ENCODE data around the gene TTC28.
"Not testable (repeated sequence)": the region's sequence is repeated elsewhere in the genome, so short reads cannot be mapped to it uniquely, and the experiment has no call there.

TTC28 gene

DNA sequence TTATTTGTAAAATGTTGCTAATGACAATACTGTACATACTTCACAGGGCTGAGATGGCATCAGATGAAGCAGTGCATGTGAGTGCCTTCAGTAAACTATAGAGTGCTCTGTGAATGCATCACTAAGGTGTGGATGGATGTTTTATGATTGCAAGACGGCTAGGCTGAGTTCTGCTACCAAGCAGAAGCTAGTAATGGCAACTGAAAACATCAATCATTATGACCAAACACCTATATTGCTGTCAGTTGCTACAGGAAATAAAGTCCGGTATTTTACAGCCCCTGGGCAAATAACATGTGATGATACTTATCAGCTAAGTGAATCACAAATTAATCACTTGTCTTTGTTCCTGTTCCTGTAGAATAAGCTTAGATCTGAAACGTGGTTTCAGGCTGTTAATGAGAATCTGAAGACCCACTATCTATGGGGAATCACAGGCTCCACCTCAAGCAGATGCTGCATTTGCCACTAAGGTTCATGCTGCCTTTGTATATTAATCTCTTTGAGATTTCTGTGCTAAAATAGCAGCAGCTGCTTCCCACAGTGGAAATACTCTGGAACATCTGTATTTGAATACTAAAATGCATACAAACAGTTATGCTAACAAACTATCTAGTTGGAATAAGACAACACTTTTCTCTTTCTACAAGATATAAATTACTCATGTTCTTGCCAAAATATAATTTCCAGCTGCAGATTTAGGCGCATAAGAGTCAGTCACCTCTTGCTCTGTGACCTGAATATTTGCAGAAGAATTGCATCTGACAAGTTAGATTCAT is 506.6 kb downstream of the TTC28 start:
- no peak for DNase-seq

DNA sequence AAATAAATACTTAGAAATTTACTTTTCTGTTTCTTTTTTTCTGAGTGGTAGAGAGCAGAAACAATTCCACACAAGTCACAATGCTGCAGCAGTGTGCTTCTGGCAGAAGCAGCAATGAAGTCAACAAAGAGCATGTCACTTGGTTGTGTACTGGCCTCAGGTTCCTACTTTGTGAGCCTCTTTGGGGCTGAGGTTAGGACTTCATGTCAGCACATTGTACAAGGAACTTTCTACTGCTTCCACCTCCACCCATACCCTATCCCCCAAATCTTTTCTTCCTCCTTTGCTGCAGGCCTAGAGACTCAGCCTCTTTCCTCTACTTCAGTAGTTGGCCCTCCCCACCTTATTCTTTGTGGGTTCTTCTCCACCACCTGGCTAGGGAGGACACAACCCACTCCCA is 507.9 kb downstream of the TTC28 start:
- DNase-seq, result no peak

DNA sequence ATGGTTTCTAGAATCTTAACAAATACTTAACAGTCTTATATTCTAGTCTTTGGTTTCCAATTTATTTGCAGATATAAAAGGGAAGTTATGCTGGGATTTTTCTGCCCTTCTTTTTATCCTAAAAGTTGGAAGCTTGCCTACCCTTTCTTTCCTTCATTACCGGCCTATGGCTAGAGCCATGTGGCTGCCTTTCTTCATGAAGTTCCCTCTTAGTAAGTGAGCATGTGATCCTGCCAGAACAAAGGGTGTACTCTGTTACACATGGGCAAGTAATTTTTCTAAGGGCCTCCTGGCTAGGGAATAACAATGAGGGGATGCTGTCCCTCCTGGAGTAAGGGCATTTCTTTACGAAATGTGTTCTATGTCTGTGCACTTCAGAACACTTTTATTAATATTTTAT is 508.5 kb downstream of the TTC28 start:
- DNase-seq, result no peak

DNA sequence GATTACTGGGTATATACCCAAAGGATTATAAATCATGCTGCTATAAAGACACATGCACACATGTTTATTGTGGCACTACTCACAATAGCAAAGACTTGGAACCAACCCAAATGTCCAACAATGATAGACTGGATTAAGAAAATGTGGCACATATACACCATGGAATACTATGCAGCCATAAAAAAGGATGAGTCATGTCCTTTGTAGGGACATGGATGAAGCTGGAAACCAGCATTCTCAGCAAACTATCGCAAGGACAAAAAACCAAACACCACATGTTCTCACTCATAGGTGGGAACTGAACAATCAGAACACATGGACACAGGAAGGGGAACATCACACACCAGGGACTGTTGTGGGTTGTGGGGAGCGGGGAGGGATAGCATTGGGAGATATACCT is 510.3 kb downstream of the TTC28 start:
- not testable (repeated sequence) for DNase-seq

DNA sequence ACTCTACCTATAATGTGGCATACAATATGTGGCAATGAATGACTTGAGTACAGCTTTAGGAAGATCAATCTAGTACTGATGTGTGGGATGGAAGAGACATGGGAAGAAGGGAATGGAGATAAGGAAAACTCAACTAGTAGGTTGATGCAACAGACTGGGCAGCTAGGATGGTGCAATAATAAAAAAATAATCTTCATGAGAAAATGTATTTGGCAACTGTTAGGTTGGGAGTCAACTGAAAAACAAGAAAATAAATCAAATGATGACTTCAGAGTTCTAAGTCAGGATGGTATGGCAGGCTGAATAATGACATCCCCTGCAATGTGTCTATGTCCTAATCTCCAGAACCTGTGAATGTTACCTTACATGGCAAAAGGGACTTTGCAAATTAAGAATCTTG is 523.8 kb downstream of the TTC28 start:
- DNase-seq, result no peak

DNA sequence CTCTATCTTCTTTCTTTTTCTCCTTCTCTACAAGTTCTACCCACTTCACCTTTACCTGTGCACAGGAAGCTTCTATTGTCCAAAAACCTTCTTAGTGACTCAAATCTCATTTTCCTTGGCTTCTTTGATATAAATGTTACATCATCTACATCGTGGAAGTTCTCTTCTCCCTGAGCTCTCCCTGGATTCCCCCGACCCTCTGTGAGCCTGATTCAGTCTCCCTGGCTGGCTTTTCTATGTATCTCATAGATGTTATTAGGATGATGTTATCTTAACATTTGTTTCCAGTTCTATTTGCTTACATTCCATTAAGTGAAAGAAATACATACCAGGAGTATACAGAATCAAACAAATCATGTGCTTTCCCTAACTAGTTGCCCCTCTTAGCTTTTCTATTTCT is 524.8 kb downstream of the TTC28 start:
- DNase-seq, result no peak

DNA sequence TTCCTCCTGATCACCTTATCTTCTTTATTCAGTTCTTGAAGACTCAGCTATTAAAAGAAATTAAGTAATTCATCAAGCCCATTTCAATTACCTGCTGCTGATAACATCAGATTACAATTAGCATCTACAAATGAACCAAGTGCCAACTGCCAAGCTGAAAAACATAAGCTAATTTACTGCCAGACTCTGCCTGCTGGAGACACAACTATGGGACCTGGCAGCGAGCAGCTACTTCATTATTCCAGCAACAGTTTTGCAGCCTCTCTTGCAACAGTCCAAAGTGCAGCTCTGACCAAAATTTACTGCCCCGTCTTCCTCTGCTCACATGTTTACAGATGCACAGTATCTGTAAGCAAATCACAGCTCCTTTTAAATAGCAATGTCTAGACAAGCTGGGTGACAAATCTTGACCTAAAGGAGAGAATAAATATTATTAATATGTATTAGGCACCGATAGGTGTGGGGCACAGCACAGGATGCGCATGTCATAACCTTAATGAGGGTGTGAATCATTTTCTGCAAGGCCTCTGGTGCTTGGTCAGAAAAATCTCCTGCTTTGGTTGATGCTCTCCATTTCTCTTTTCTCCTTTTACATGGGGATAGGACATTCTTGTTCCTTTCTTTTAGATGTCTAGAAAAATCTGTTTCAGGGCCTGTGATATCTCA is 528.4 kb downstream of the TTC28 start:
- DNase-seq, result no peak

DNA sequence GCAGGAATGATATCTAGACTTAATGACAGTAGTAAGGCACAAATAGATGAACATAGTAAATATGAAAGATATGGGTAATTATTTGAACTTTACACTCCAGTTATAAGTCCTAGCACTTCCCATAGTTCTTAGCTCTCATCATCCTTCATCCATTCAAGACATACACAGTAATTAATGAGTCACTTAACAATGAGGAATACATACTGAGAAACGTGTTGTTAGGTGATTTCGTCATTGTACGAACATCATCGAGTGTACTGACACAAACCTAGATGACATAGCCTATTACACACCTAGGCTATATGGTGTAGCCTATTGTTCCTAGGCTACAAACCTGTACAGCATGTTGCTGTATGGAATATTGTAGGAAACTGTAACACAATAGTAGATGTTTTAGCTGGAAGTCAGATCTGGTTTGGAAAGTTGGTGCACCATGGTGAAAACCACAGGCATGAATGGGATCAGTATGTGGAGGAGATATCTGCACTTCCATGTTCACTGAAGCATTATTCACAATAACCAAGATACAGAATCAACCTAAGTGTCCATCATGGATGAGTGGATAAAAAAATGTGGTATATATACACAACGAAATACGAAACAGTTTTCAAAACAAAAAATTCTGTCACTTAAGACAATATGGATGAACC is 530.7 kb downstream of the TTC28 start:
- no peak for DNase-seq

DNA sequence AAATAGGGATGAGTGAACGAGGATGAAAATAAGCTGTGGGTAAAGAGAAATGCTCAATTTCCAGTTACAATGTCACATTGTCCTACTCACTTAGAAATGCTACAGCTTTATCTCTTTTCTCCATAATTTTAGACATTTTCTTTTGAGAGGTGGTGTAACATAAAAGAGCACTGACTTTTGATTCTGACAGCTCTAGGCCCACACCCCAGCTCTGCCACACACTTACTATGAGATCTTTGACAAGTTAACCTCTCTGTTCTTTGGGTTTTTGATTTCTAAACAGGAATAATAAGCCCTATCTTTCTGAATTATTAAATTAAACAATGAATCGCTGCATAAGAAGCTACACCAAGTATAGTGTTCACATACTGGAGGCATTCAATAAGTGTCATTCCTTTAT is 532.2 kb downstream of the TTC28 start:
- no peak for DNase-seq

DNA sequence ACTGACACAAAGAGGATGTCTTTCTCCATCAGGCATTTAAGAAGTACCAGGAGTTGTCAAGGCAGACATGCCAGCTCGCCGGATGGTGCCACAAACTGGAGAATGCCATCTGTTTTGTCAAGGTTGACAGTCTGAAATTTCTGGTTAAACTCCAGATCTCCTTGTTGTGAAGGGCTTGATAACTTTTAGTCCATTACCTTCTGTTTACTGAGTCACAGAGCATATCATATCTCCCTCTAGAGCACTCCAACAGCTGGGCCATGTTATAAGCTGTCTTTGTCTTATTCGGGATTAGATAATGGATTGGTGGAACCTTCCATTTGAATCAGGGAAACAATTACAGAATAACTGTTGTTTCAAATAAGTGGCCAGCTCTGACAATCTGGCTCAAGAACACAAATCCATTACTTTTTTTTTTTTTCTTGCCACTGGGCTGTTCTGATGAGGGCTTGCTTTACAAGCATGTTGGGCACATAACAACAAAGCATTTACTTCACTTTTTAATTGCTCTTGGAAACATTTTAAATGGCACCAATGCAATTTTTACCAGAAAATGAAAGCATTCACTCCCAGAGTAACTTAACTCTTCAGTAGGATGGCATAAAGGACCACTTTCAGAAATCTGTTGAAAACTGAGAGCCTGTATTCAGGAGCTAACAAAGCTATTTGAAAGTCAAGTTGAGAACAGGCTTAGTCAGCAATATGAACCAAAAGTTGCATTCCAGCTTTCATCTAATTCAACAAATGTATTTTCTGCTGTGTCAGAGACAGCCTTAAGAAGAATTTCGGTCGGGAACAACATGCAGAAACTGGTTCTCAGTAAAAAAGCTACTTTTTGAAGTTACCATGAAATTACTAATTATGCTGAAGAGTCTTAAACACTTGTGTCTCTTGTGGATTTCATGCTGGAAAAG is 533.0 kb downstream of the TTC28 start:
- DNase-seq, result no peak

DNA sequence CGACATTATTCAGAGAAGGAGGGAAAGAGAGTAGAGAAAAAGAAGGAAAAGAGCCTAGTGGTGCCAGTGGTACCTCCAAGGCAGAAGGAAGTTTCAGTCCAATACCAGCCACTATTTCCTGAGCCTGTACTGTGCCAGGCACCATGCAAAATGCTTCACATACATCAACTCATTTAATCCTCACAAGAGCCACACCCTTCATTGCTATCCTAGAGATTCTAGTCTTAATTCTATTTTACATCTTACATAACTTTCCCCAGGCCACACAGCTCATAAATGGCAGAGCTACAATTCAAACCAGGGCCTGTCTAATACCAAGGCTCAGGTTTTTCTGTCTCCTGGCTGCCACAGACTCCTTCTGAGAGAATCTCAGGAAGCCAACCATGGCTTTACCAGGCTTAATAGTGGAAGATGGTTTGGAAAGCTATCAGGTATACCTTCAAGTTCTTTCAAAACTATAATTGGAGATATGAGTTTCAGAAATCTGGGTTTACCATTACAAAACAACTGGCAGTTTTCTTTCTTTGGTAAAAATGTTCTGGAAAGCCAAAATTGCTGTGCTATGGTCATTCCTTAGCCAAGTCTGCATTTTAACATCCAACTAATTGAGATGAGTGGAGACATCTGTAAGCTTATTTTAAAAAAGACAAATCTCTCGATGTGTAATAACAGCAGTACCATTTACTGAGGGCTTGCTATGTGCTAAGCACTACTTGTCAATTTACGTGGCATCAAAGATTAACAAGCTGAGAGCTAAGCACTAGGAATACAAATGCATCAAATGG is 535.5 kb downstream of the TTC28 start:
- DNase-seq, result no peak

DNA sequence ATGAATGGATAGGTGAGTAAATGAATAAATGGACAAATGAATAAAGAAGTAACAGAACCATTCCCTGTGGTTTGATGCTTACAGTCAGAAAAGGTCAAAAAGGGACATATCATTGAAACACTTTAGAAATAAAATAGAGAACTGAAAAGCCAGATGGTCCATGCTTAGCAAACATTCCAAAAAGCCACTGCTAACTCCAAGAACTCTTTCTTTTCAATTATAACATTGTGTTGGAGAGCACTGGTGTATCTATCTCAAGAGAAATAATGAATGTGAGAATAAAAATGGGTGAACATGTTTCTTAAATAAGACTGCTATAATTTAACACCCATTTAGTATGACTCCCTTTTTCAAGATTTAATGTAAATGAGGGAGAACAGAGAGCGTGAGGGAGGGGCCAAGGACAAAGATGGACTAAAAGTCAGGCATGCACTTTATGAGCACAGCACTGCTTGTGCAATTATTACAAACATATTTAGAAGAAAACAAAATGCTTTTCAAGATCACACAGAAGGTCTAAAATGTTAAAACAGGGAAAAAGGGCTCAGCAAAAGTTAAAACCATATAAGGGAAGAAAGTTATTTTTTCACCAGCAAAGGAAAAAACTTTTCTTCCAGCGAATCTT is 536.3 kb downstream of the TTC28 start:
- DNase-seq, result no peak

DNA sequence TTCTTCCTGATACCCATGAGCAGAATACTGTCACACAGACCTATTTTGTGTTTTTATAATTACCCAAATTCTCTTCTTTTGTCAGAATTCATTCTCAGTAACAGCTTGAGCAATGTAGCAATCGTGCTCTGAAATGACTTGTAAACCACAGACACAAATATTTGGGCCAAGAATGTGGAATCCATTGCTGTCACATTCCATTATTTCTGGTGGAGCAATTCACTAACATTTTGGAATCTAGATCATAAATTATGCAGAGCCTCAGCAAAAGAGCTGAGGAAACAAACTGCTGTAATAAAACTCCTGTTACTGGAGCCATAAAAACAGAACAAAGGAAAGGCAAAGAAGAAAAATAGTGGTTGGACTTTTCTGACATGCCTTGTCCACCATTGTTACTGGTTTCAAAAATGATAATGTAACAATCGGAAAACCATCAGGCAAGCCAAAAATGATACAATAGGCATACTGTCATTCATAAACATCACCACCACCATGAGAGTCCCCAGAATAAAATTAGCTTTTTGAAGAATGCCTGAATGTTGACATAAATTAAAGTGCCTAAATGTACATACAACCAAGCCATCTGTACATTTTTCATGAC is 537.2 kb downstream of the TTC28 start:
- no peak for DNase-seq

DNA sequence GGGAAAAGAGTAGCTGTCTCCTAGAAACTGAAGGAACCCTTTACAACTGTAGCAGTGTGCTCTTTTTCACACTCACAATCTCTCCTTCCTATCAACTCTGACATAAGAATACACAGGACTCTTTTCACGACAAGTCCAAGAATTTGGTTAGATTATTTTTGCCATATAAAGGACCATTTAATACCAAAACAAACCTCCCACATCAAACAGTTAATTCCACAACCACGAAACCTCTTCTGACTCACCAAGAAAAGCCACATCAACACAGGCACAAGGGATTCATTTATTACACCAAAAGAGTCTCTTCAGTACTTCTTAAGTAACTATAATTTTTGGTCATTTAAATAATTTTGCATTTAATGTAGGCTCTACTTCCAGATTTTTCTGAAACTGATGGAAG is 538.0 kb downstream of the TTC28 start:
- DNase-seq, result no peak

DNA sequence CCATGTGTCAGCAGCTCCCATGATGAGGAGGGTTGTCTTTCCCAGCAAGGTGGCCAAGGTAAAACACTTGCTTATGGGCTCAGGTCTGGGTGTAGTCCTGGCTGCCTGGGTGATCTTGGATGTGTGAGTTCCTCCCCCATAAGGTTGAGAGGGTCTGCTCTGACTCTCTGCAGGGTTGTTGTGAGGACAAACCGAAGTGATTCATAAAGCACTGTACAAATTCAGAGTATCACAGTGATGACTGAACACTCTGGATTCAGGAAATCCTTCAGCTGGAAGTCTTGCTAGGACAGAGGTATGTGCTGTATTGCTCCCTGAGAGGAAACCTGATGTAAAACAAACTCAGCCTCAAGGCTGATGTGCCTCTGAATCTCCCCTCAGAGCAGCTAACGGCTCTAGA is 539.7 kb downstream of the TTC28 start:
- no peak for DNase-seq

DNA sequence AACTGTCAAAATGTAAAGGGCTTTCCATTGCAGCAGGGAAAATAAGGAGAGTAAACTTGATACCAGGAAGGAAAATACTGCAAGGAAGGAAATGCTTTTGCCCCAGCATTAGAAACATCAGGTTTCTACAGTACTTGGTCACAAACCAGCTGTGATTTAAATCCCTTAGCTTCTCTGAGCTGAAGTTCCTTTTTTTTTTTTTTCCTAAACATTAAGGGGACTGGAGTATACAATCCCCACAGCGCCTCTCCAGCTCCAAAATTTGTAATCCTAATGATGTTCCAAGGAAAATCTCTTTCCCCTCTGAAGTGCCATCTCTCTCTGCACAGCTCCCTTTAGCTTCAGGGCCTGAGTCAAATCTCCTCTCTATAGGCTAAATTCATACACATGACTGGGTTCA is 540.1 kb downstream of the TTC28 start:
- no peak for DNase-seq

DNA sequence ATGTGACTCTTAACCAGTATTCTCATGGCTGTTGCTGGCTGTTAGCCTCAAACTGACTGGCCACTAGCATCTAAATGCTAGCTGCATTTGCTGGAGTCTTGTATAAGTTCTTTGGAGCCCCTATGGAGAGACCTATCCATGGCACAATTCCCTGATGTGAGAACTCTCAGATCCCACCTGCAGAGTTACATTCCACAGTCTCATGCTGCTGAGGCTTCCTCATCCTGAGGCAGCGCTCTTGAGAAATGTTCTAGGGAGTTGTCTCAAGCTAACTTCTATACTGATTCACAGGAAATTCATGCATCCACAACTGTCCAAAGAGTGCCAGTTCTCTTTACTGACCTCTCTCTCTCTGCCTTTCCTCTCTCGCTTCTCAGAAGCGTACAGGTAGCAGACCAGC is 542.6 kb downstream of the TTC28 start:
- DNase-seq, result no peak

DNA sequence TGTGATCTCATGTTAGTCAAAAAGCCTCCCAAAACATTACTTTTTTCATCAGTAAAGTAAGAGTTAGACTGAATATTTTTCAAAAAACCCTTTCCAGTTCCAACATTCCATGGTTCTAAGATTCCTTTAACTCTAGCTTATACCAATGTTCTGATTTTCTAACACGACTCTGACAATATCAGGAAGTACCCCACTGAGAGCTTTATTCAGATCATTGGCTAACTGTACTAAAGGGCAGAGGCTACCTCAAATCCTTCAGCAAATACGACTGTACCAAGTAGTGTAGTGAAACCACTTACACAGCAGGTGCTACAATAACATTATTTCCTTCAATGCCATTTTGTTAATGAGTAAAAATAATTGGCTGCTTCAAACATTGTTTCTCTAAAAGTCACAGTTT is 547.2 kb downstream of the TTC28 start:
- DNase-seq, result no peak

DNA sequence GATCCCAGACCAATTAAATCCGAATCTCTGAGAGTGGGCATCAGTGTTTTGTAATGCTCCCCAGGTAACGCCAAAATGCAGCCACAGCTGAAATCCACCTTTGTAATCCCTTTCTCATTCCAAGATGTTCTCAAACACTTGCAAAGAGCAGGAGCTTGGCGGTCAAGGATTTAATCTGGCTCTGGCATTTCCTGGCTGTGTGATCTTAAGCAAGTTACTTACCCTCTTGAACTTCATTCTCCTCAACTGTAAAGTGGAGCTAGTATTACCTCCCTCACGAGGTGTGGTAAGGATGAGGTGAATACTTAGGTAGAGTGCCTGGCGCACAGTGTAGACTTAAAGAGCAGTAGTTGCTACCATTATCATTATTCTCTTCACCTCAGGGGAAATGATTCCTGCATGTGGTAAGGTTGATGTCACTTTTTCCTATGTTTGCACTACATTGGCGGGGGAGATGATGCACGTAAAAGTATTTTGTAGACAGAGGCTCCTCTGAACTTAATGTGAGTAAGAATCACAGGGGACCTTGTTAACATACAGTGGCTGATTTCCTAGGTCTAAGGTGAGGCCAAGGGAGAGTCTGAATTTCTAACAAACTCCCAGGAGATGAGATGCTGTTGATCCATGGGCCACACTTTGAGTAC is 550.2 kb downstream of the TTC28 start:
- no peak for DNase-seq

DNA sequence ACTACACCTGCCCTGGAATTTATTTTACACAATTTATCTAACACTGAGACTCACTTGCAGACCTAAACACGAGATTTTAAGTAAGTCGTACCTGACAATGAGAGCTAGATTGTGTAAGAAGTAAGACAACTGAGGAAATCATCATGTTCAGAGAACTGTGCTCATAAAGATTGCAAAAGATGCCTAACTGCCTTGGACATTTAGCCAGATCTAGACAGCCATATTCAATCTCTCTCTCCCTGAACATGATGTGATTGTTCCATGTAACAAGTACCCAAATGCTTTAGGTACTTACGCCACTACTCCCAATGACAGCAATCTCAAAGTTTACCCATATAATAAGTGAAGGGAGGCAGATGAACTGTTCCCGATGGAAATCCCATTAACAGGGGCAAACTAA is 550.8 kb downstream of the TTC28 start:
- no peak for DNase-seq

DNA sequence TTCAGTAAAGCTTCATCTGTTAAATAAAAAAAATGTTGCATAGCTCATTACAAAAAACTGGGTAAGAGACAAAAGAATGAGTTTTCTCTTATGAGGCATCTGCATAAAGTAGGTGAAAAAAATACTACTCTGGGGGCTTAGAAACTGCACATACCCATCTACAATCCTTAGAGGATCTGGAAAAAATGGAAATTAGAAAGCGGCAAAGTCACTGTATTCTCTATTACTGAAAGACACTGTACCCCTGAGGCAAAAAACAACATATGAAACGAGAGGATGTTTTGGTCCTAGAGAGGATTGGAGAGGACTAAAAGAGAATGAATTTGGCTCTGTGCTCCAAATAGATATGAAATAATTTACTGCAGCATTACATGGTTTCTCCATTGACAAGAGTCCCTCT is 553.8 kb downstream of the TTC28 start:
- DNase-seq, result no peak

Data from SIG-M5 (cell line).